Kidney (tissue), 14 donors: ENCODE measurements around the gene UBAC2. TPM values are rescaled to one million over a fixed set of nuclear protein-coding genes. Genes with fewer than 3 reads are reported as not detected.
A peak's percentile ranks its signal among the peaks of the same experiment; 100 is the strongest.

ENCODE experiments used
- DNase-seq, 5 donors: peaks; one replicate each; pipeline ENCODE4 v3.0.0-alpha.2; 2013 to 2020
- FAIRE-seq: peaks from 2 replicates; lab custom pipeline; 2012; peaks lifted over from hg19 to GRCh38; lab: Jason Lieb, UNC
- H3K27ac ChIP-seq, 2 donors: one replicate each; pipeline ENCODE4 v1.7.0; 2013; ENCODE audit warnings: low read depth in 2 of 2, low read length in 2 of 2, inconsistent platforms in 1 of 2
- H3K27me3 ChIP-seq: one replicate; pipeline ENCODE4 v1.7.1; 2013; ENCODE audit warnings: low read length, inconsistent platforms; ENCODE audit not compliant: control insufficient read depth, insufficient read depth
- H3K36me3 ChIP-seq, 3 donors: one replicate each; pipeline versions ENCODE4 v1.7.0 to v1.7.1; 2013; ENCODE audit warnings: low read length in 3 of 3, control low read depth in 1 of 3, inconsistent platforms in 1 of 3; ENCODE audit not compliant: insufficient read depth in 3 of 3, control insufficient read depth in 2 of 3
- H3K4me1 ChIP-seq, 3 donors: one replicate each; pipeline versions ENCODE4 v1.7.0 to v1.7.1; 2013; ENCODE audit warnings: low read length in 3 of 3, inconsistent platforms in 1 of 3, low read depth in 1 of 3; ENCODE audit not compliant: control insufficient read depth in 2 of 3, insufficient read depth in 2 of 3
- H3K4me3 ChIP-seq, 3 donors: one replicate each; pipeline versions ENCODE4 v1.7.0 to v1.8.1; 2013; ENCODE audit warnings: low read length in 3 of 3, control low read depth in 1 of 3, inconsistent platforms in 1 of 3
- H3K9ac ChIP-seq, 3 donors: one replicate each; pipeline versions ENCODE4 v1.7.0 to v1.7.1; 2013; ENCODE audit warnings: low read length in 3 of 3, control low read depth in 1 of 3, inconsistent platforms in 1 of 3
- H3K9me3 ChIP-seq, 3 donors: one replicate each; pipeline versions ENCODE4 v1.7.0 to v1.7.1; 2013; ENCODE audit warnings: low read length in 3 of 3, control low read depth in 1 of 3, inconsistent platforms in 1 of 3; ENCODE audit not compliant: control insufficient read depth in 2 of 3, insufficient read depth in 1 of 3
- CTCF ChIP-seq: IDR thresholded peaks from 3 replicates; pipeline ENCODE4 v1.5.1; 2012; ENCODE audit warnings: mild to moderate bottlenecking, moderate library complexity, borderline replicate concordance; ENCODE audit not compliant: insufficient read depth; ENCODE audit errors: extremely low read depth
- intact Hi-C: fragments of 100-400 bp; cut with DNase I; formaldehyde crosslinking; loops from one replicate; pipeline ENCODE4 v1.11.1; 2022
- polyA plus RNA-seq: library from polyadenylated mRNA; stranded (reverse); fragments of 350-450 nt; fragmentation: Illumina TruSeq; extraction: RNeasy Lipid Tissue Mini Kit (QIAGEN cat#74804); gene quantifications from one replicate; pipeline ENCODE4 v1.2.3, GENCODE V29; 2014; ENCODE audit warnings: low read depth, low replicate concordance; ENCODE audit not compliant: insufficient read depth
- total RNA-seq: library from RNA; stranded (reverse); fragmentation: NEBNext Ultra II Directional; extraction: Animal tissue kit (Norgen Biotek cat#: 25700); gene quantifications from one replicate; pipeline ENCODE4 v1.2.1, GENCODE V29; 2021
- donor health status: control.
- donor health status: control.
- donor health status: control.
- donor health status: control.
- donor health status: control.
- donor health status: DM: yes; HTN: yes; CAD: no.
- donor health status: Normal renal cell carcinoma (clear cell type).

Gene UBAC2
- total and polyA plus RNA-seq, 2 donors from 2014 or later: 61.8 to 77.5 TPM

GRCh38 chr13:99366075-99366987, 165.7 kb downstream of the UBAC2 start:
- H3K27ac ChIP-seq: no peak overlapping the region
- TF ChIP-seq CTCF: no peak
- no peak overlapping the region for H3K9ac ChIP-seq
- H3K36me3 ChIP-seq: peaks cover 0 to 2% (median 0%) of the 10 kb centered on the region in 3 donors
- H3K9me3 ChIP-seq: no peaks in the 10 kb centered on the region
- H3K27me3 ChIP-seq: no peaks in the 10 kb centered on the region
- intact Hi-C loops: no loop called here
- H3K4me1 ChIP-seq: no peaks in the 10 kb centered on the region
- FAIRE-seq: no peak
- H3K4me3 ChIP-seq: no peak overlapping the region
- DNase-seq: peak in 2 of 5 donors; percentile 7 to 39

GRCh38 chr13:99367106-99367616, 166.5 kb downstream of the UBAC2 start:
- Histone ChIP-seq H3K9me3 (no peaks in the 10 kb centered on the region), H3K36me3 (peaks cover 0 to 2% (median 0%) of the 10 kb centered on the region in 3 donors), H3K27me3 (no peaks in the 10 kb centered on the region), H3K9ac (no peak overlapping the region), H3K4me1 (no peaks in the 10 kb centered on the region), H3K4me3 (no peak overlapping the region), H3K27ac (no peak overlapping the region)
- DNase-seq: peak in 2 of 5 donors; percentile 6 to 14
- intact Hi-C loops: no loop called here
- no peak for FAIRE-seq
- no peak for TF ChIP-seq CTCF

- no peaks in the 10 kb centered on the region for H3K9me3 ChIP-seq
- intact Hi-C loops: no loop called here
- FAIRE-seq: no peak
These were observed 167.2 kb downstream of the UBAC2 start for GRCh38 chr13:99367663-99368448.

More at GRCh38 chr13:99367663-99368448, 167.2 kb downstream of the UBAC2 start:
- Histone ChIP-seq H3K4me1 (no peaks in the 10 kb centered on the region), H3K27me3 (no peaks in the 10 kb centered on the region), H3K27ac (no peak overlapping the region), H3K9ac (no peak overlapping the region), H3K4me3 (no peak overlapping the region), H3K36me3 (peaks cover 0 to 2% (median 0%) of the 10 kb centered on the region in 3 donors)
- no peak for TF ChIP-seq CTCF
- peak in 1 of 5 donors; percentile 24 for DNase-seq
